Colonic mucosa (tissue), 4 donors: ENCODE results near the gene SPEG. TPM values are rescaled to one million over a fixed set of nuclear protein-coding genes. Genes with fewer than 3 reads are reported as not detected.

ENCODE experiments used
- DNase-seq: peaks from one replicate; pipeline ENCODE4 v3.0.0-alpha.2; 2020
- H3K27ac ChIP-seq: fragments of 200-600 bp; one replicate; pipeline ENCODE4 v1.8.0; 2021
- H3K27me3 ChIP-seq: fragments of 200-600 bp; one replicate; pipeline ENCODE4 v1.8.0; 2021
- H3K36me3 ChIP-seq: fragments of 200-600 bp; one replicate; pipeline ENCODE4 v1.8.0; 2021
- H3K4me1 ChIP-seq: fragments of 200-600 bp; one replicate; pipeline ENCODE4 v1.8.0; 2021; ENCODE audit warnings: mild to moderate bottlenecking
- H3K4me3 ChIP-seq: fragments of 200-600 bp; one replicate; pipeline ENCODE4 v1.8.0; 2021
- H3K9ac ChIP-seq, 2 donors: one replicate each; pipeline ENCODE4 v1.7.0; 2013; ENCODE audit warnings: control low read depth in 2 of 2, low read depth in 2 of 2, low read length in 2 of 2
- H3K9me3 ChIP-seq: fragments of 200-600 bp; one replicate; pipeline ENCODE4 v1.8.0; 2021
- intact Hi-C: fragments of 100-400 bp; cut with DNase I; formaldehyde crosslinking; loops from one replicate; pipeline ENCODE4 v1.14.1; 2022
- total RNA-seq, 2 donors: library from RNA; stranded (reverse); fragmentation: NEBNext Ultra II Directional in 1 of 2; extraction: Animal tissue kit (Norgen Biotek cat#: 25700) in 1 of 2; gene quantifications; one replicate each; pipeline ENCODE4 v1.2.1, GENCODE V29; 2021
- TF ChIP-seq, protein P1 (sequence below): fragments of 200-600 bp; IDR thresholded peaks from one replicate; pipeline ENCODE4 v1.8.0; 2022; ENCODE audit warnings: antibody characterized with exemption, mild to moderate bottlenecking
- donor health status: healthy.
- donor health status: DM: no; HTN: no; CAD: no.
- donor health status: DM: no; HTN: no; CAD: no.

Gene SPEG
- total RNA-seq, 2 donors from 2014 or later: 6.2 to 19.3 TPM

DNA sequence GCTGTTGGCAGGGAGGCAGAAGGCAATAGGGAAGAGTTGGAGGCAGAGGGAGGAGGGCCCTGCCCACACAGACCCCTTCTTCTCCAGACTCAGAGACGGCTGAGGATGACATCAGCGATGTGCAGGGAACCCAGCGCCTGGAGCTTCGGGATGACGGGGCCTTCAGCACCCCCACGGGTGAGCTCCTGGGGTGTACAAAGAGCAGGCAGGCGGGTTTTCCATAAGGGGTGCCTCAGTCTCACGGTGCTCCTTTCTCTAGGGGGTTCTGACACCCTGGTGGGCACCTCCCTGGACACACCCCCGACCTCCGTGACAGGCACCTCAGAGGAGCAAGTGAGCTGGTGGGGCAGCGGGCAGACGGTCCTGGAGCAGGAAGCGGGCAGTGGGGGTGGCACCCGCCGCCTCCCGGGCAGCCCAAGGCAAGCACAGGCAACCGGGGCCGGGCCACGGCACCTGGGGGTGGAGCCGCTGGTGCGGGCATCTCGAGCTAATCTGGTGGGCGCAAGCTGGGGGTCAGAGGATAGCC lies 10.0 kb downstream of the SPEG start:
- H3K36me3 ChIP-seq: no peaks in the 10 kb centered on the region
- no peak overlapping the region for H3K4me3 ChIP-seq
- H3K9me3 ChIP-seq: no peaks in the 10 kb centered on the region
- TF ChIP-seq, protein P1, sequence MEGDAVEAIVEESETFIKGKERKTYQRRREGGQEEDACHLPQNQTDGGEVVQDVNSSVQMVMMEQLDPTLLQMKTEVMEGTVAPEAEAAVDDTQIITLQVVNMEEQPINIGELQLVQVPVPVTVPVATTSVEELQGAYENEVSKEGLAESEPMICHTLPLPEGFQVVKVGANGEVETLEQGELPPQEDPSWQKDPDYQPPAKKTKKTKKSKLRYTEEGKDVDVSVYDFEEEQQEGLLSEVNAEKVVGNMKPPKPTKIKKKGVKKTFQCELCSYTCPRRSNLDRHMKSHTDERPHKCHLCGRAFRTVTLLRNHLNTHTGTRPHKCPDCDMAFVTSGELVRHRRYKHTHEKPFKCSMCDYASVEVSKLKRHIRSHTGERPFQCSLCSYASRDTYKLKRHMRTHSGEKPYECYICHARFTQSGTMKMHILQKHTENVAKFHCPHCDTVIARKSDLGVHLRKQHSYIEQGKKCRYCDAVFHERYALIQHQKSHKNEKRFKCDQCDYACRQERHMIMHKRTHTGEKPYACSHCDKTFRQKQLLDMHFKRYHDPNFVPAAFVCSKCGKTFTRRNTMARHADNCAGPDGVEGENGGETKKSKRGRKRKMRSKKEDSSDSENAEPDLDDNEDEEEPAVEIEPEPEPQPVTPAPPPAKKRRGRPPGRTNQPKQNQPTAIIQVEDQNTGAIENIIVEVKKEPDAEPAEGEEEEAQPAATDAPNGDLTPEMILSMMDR: no peak
- no peak overlapping the region for H3K9ac ChIP-seq
- DNase-seq: no peak
- no peaks in the 10 kb centered on the region for H3K4me1 ChIP-seq
- peaks cover 49% of the 10 kb centered on the region for H3K27me3 ChIP-seq
- no peak overlapping the region for H3K27ac ChIP-seq
- intact Hi-C loops: no loop called here

DNA sequence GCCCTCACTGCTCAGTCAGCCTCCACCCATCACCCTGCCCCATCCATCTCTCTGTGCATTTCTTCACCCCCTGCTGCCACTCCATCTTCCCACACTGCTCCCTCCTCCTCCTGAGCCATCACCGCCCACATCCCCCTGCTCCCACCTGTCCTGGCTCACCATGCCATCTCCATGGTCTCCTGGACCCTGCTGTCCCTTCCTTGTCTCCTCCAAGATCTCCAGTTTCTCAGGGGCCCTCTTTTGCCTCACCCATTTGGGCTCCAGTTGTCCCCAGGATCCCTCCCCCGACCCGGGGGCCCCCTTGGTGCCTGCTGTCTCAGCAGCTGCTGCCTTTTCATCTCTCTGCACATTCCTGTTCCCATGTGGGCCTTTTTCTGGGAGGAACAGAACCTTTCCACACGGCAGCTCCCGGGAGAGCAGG lies 10.6 kb downstream of the SPEG start:
- peaks cover 49% of the 10 kb centered on the region for H3K27me3 ChIP-seq
- H3K9me3 ChIP-seq: no peaks in the 10 kb centered on the region
- no peak overlapping the region for H3K27ac ChIP-seq
- no peak overlapping the region for H3K9ac ChIP-seq
- no peaks in the 10 kb centered on the region for H3K4me1 ChIP-seq
- H3K4me3 ChIP-seq: no peak overlapping the region
- intact Hi-C loops: no loop called here
- H3K36me3 ChIP-seq: no peaks in the 10 kb centered on the region
- TF ChIP-seq, protein P1: no peak
- DNase-seq: no peak

DNA sequence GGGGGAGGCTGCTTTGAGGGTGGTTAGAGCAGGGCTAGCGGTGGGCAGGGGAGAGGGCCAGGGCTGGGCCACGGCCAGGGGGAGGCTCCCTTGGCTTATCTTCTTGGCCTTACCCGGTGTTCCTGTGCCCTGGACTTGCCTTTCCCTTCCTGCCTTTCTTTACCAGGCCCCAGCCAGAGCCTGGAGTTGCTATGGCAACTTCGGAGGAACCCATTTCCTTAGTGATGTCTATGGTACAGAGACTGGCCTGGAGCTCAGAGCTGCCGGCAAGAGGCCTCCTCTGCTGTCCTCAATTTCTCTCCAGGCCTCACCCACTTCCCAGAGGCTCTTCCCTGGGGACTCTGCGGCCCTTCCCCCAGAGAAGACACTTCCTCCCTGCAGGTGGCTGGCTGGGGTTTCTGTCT lies 11.5 kb downstream of the SPEG start:
- Histone ChIP-seq H3K4me3 (no peak overlapping the region), H3K9ac (no peak overlapping the region), H3K9me3 (no peaks in the 10 kb centered on the region), H3K4me1 (no peaks in the 10 kb centered on the region), H3K27me3 (peaks cover 46% of the 10 kb centered on the region), H3K36me3 (no peaks in the 10 kb centered on the region), H3K27ac (no peak overlapping the region)
- DNase-seq: no peak
- TF ChIP-seq, protein P1: no peak
- intact Hi-C loops: no loop called here

DNA sequence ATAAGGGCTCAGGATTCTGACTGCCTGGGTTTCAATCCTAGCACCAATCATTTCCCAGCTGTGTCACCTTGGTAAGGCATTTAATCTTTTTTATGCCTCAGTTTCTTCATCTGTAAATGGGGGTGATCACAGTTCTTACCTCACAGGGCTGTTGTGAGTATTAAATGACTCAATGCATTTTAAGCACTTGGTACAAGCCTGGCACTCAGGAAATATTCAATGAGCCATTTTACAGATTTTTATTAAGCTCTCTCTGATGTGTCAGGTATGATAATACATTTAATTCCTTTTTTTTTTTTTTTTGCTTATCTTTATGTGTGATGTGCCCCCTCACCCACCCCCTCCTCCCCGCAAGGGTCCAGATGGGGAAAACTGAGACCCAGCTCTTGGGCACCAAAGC lies 12.0 kb downstream of the SPEG start:
- no peaks in the 10 kb centered on the region for H3K4me1 ChIP-seq
- peaks cover 40% of the 10 kb centered on the region for H3K27me3 ChIP-seq
- DNase-seq: no peak
- H3K4me3 ChIP-seq: no peak overlapping the region
- no peak overlapping the region for H3K9ac ChIP-seq
- H3K9me3 ChIP-seq: no peaks in the 10 kb centered on the region
- H3K36me3 ChIP-seq: no peaks in the 10 kb centered on the region
- TF ChIP-seq, protein P1: no peak
- no peak overlapping the region for H3K27ac ChIP-seq
- intact Hi-C loops: no loop called here

DNA sequence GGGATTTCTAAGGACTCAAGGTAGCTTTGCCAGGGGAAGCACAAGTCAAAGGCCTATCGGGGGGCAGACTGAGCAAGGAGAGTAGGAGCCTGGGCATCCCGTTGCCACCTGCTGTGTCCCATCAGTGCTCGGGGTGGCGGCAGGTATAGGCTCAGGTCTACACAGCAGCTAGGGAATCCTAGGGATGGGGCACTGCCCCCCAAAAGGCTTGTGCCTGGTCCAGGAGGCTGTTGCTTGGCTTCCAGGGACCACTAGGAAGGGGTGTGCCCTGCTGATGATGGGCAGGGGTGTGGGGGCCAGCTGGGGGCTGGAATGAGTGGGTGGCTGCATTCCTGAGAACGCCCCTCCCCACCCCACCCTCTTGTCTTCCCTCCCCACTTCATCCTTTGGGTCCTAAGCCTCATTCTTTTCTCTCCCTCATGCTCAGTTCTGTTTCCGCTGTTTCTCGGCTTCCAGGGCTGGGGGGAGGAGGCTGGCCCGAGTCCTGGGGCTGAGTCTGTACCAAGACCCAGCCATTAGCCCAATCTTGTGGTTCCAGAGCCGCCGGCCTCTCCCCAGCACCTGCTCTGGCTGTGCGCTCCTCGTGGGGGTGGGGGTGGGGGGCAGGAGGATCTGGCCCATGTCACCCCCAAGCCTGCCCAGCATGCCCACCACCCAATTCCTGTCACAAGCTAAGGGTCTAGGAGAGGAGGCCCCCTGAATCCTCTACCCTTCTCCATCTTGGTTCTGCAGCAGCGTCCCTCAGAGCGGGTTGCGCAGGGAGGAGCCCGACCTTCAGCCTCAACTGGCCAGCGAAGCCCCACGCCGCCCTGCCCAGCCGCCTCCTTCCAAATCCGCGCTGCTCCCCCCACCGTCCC lies 12.8 kb downstream of the SPEG start:
- H3K27ac ChIP-seq: no peak overlapping the region
- H3K9ac ChIP-seq: no peak overlapping the region
- H3K27me3 ChIP-seq: peaks cover 33% of the 10 kb centered on the region
- intact Hi-C loops: no loop called here
- DNase-seq: no peak
- H3K4me1 ChIP-seq: no peaks in the 10 kb centered on the region
- TF ChIP-seq, protein P1: no peak
- no peaks in the 10 kb centered on the region for H3K9me3 ChIP-seq
- no peaks in the 10 kb centered on the region for H3K36me3 ChIP-seq
- H3K4me3 ChIP-seq: no peak overlapping the region
